Lower leg skin (tissue), 4 donors: ENCODE data around the gene AMIGO1. TPM values are rescaled to one million over a fixed set of nuclear protein-coding genes. Genes with fewer than 3 reads are reported as not detected.

Experiments used
- DNase-seq, 2 donors: peaks; one replicate each; pipeline ENCODE4 v3.0.0-alpha.2; 2019; ENCODE audit warnings: low spot score in 2 of 2
- H3K4me3 ChIP-seq: fragments of 200-600 bp; sonication (generic); 2 replicates; pipeline ENCODE4 v1.5.1; 2017; ENCODE audit warnings: mild to moderate bottlenecking, low read depth; ENCODE audit not compliant: poor library complexity, severe bottlenecking
- POLR2A ChIP-seq, 2 donors: fragments of 450-650 bp; IDR thresholded peaks; one replicate each; pipeline ENCODE4 v1.6.1; 2016 to 2017; ENCODE audit warnings: antibody characterized with exemption in 2 of 2, mild to moderate bottlenecking in 1 of 2, moderate library complexity in 1 of 2
- WGBS, 2 donors: methylation state at CpG; one replicate each; pipeline ENCODE4 v1.1.5; 2018; 5-methylcytosine and 5-hydroxymethylcytosine counted together
- intact Hi-C: fragments of 100-400 bp; cut with DNase I; formaldehyde crosslinking; loops from one replicate; pipeline ENCODE4 v1.15.0; 2023; ENCODE audit warnings: low total_unique reads
- total RNA-seq, 4 donors: library from RNA; depleted of rRNA; stranded (reverse); fragments of >200 nt; gene quantifications; one replicate each; pipeline ENCODE4 v1.1.0, GENCODE V29; 2016
- TF ChIP-seq, protein P1 (sequence below), 3 donors: fragments of 450-650 bp; IDR thresholded peaks; one replicate each; pipeline ENCODE4 v1.5.1; 2016; ENCODE audit warnings: antibody characterized with exemption in 3 of 3, mild to moderate bottlenecking in 3 of 3, moderate library complexity in 2 of 3

The AMIGO1 gene
- total RNA-seq, 4 donors from 2014 or later, result 3.9 to 7.9 (median 5.4) TPM

DNA sequence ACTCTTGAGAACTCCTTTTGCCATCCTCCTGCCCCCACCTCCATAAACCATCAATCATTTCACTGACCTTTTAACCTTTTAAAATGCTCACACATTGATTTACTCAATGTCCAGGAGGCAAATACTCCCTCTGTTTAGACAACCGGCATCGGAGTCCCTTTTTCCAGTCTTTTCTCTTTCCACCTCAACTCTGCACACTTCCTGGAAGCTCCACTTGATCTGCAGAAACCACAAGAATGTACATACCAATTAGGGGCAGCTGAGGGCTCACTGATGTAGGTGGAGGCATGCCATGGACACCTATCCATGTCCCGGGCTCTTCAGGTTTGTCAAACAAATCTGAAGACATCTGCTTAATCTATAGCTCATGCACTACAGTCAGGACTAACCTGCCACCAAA is 5.3 kb upstream of the AMIGO1 start:
- TF ChIP-seq POLR2A (IDR thresholded peaks at IDR 0.05), result no peak
- TF ChIP-seq, protein P1, sequence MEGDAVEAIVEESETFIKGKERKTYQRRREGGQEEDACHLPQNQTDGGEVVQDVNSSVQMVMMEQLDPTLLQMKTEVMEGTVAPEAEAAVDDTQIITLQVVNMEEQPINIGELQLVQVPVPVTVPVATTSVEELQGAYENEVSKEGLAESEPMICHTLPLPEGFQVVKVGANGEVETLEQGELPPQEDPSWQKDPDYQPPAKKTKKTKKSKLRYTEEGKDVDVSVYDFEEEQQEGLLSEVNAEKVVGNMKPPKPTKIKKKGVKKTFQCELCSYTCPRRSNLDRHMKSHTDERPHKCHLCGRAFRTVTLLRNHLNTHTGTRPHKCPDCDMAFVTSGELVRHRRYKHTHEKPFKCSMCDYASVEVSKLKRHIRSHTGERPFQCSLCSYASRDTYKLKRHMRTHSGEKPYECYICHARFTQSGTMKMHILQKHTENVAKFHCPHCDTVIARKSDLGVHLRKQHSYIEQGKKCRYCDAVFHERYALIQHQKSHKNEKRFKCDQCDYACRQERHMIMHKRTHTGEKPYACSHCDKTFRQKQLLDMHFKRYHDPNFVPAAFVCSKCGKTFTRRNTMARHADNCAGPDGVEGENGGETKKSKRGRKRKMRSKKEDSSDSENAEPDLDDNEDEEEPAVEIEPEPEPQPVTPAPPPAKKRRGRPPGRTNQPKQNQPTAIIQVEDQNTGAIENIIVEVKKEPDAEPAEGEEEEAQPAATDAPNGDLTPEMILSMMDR (IDR thresholded peaks at IDR 0.05), result no peak
- intact Hi-C loops, result no loop called here
- no peak for DNase-seq
- 68 to 83% methylated on average over 3 of the region's 3 CpGs for WGBS, 2 donors
- H3K4me3 ChIP-seq, result no peak overlapping the region

DNA sequence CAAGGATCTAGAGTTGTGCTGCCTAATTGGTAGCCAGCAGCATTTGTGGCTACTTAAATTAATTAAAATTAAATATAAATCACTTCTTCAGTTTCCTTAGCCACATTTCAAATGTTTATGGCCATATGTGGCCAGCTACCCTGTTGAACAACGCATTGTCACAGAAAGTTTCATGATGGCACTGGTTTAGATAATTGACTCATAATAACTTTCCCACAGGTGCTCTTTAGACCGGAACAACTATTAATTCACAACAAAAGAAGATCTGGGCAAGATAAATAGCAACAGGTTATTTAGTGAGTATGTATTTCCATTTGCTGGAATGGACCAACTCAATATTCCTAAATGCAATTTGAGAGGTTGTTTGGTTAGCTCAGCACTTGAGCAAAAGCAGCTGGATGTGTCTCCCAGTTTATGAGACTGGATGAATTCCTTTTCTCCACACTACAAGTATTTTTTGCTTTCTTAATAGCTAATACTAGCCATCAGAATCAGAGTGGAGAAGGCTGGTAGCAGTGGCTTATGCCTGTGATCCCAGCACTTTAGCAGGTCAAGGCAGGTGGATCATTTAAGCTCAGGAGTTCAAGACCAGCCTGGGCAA is 3.7 kb upstream of the AMIGO1 start:
- intact Hi-C loops, result no loop called here
- TF ChIP-seq, protein P1 (IDR thresholded peaks at IDR 0.05), result no peak
- no peak for TF ChIP-seq POLR2A (IDR thresholded peaks at IDR 0.05)
- H3K4me3 ChIP-seq, result no peak overlapping the region
- DNase-seq, result no peak
- WGBS, 2 donors, result 74 to 75% methylated on average over 2 of the region's 2 CpGs

DNA sequence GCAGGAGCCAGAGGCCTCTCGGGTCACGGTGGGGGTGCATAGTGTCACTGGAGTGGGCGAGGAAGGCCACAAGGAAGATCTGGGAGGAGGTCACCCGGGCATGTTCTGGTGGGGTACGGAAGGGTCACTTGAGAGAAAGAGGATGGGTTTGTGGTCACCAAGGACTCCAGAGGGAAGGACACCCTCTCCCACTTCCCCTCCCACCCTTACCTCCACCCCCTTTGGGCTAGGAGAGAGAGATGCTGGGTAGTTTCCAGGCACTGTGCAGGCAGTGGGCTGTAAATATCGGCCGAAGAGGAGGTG is 703 bp downstream of the AMIGO1 start:
- no peak overlapping the region for H3K4me3 ChIP-seq
- intact Hi-C loops, result no loop called here
- DNase-seq, result no peak
- TF ChIP-seq POLR2A (IDR thresholded peaks at IDR 0.05), result no peak
- TF ChIP-seq, protein P1 (IDR thresholded peaks at IDR 0.05), result no peak
- WGBS, 2 donors, result 65 to 71% methylated on average over 7 of the region's 7 CpGs

DNA sequence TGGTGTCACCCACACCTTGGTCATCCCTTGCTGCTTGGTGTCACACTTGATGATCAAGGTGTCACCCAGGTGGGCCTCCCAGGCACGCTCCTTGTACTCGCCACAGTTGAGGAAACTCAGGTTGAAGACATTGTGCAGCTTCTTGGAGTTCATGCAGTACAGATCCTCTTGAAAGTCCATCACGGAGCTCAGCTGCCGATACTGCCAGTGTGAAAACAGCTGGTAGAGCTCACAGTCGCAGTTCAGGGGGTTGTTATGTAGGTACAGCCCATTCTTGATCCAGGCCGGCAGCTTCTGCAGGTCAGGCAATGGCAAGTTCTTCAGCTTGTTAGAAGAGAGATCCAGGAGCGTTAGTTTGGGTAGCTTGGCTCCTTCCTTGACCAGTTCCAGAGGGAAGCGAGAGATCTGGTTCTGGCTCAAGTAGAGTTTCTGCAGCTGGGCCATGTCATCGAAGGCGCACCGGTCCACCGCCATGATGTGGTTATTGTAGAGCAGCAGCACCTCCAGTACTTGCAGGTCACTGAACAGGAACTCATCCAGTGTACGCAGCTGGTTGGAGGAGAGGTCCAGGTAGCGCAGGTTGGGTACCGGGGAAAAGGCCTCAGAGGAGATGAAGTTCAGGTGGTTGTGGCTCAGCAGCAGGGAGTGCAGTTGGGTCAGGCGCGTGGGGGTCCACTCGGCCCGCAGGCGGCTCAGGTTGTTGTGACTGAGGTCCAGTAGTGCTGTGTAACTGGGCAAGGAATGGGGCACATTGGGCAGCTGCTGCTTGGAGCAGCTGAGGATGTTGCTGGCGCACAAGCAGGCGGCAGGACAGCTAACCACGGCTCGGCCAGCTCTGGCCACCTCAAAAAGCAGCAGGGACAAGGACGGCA is 1.3 kb downstream of the AMIGO1 start:
- no peak for TF ChIP-seq POLR2A (IDR thresholded peaks at IDR 0.05)
- TF ChIP-seq, protein P1 (IDR thresholded peaks at IDR 0.05), result no peak
- intact Hi-C loops, result no loop called here
- no peak overlapping the region for H3K4me3 ChIP-seq
- no peak for DNase-seq
- WGBS, 2 donors, result 92 to 95% methylated on average over 25 of the region's 25 CpGs

DNA sequence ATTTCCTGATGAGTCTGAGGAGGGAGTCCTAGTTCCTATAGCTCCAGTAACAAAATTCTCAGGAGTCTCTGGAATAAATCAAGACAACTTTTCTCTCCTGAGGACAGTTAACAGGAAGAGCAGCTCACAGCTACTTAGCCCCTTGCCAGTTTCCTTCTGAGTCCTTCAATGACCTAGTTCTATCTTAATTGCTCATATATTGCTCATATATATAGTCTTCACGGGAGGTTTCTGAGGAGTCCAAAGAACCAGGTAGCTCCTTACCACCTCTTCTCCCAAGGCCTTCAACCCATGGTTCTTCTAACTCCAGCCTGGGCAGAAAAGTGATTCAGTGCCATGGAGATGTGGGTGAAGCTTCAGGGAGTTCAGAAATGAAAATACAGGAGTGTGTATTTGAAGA is 4.6 kb downstream of the AMIGO1 start:
- 58 to 79% methylated on average over 1 of the region's 1 CpG for WGBS, 2 donors
- TF ChIP-seq, protein P1 (IDR thresholded peaks at IDR 0.05), result no peak
- no peak for TF ChIP-seq POLR2A (IDR thresholded peaks at IDR 0.05)

More for the DNA sequence above, 4.6 kb downstream of the AMIGO1 start:
- H3K4me3 ChIP-seq, result no peak overlapping the region
- no peak for DNase-seq
- intact Hi-C loops, result no loop called here
